HG03469 (cell line): ENCODE data around the gene GFOD1.
A peak's percentile ranks its signal among the peaks of the same experiment; 100 is the strongest.
"Not testable (repeated sequence)": the region's sequence is repeated elsewhere in the genome, so short reads cannot be mapped to it uniquely, and the experiment has no call there.

Experiments
- ATAC-seq: cut with Tn5 transposase; IDR thresholded peaks from one replicate; pipeline ENCODE4 v1.9.1; 2021; ENCODE audit warnings: mild to moderate bottlenecking, moderate library complexity, moderate number of reproducible peaks; ENCODE audit not compliant: unreplicated experiment

The GFOD1 gene

DNA sequence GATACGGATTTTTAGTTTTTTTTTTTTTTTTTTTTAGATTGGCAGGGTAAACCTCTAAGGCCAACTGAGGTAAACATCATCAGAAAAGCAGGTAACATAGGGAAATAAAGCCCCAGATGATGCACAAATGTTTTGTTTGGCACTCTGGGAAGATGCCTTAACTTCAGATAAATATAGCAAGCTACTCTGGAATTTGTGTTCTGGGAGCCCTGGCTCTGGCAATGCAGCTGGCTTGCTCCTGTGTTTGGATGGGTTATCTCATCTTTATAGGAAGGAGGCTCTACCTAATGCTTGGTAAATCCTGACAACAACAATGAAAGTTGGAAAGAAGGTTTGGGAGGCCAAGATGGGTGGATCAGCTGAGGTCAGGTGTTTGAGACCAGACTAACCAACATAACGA lies 77.4 kb downstream of the GFOD1 start:
- no peak for ATAC-seq

- ATAC-seq = no peak
Observed at GRCh38 chr6:13407709-13408695, 79.4 kb downstream of the GFOD1 start.

DNA sequence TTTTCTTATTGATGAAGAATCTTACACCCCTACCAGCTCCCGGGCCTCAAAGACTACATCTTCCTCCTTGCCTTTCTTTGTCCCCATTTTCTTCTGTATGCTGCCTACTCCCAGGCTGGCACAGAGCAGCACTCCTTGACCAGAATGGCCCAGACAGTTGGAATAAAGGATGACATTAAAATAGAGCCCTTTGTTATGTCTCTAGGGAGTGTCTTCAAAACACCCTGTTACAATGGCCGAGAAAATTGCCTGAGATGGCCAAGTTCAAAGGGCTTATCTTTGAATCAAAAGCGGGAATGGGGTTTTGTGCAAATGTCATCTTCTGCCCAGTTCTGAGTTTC lies 80.1 kb downstream of the GFOD1 start:
- no peak for ATAC-seq

- ATAC-seq = no peak
Observed at GRCh38 chr6:13406781-13407180, 80.6 kb downstream of the GFOD1 start.

DNA sequence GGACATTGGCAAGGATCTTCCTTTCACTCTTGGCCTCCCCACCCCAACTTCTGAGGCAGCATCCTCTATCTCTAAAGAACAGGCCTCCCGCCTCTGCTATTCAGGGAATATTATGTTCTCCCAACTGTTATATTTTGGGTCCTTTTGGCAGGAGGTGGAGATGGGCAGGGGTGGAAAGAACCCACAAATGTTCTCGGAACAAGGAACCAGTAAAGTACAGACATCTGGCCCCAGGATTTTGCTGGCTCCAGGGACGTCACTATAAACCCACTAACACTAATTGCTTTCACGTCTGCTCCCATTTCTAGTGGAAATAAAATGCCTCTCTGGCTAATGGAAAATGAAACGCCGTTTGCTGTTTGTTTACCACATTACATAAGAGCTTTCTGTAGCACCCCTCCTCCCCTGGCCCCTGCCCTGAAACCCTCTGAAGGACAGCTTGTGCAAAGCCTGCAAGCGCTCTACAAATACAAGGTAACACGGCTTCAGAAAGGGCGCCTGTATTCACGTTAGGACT lies 81.4 kb downstream of the GFOD1 start:
- no peak for ATAC-seq

- no peak for ATAC-seq
Observed at GRCh38 chr6:13404892-13405254, 82.5 kb downstream of the GFOD1 start.

GRCh38 chr6:13404228-13404891 lies 83.0 kb downstream of the GFOD1 start:
- ATAC-seq = no peak

- no peak for ATAC-seq
Observed at GRCh38 chr6:13402711-13403110, 84.7 kb downstream of the GFOD1 start.

DNA sequence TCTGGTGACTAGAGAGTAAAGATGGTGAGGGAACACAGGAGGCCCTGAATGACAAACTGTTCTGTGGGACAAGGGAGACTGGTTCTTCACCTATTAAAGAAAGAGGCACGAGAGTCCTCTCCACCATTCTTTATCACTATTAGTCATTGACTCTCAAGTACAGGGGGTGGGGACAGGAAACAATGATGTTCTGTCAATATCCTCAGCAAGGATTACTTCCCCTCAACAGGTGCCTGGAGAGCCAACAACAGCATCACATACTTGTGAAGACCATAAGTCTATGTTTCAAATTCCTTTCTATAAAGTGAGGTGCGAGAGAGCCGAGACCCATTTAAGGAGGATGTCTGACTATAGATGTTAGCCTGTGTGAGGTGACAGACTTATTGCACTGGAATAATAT lies 86.6 kb downstream of the GFOD1 start:
- ATAC-seq = no peak

- ATAC-seq = no peak
Observed at GRCh38 chr6:13398421-13398994, 88.9 kb downstream of the GFOD1 start.

DNA sequence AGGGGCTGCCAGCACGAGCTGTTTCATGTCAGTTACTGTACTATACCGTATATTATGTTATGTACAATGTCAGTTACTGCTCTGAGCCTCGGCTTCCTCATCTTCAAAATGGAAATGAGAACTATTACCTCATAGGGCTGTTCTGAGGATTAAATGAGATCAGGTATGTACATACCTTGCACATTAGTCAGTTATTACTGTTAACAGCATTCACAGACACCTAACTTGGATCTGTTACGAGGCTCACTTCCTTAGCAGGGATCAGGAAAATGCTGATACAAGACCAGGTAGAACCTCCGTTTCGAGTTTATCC lies 89.4 kb downstream of the GFOD1 start:
- ATAC-seq = no peak

GRCh38 chr6:13397359-13398068 lies 89.9 kb downstream of the GFOD1 start:
- peak; percentile 45 for ATAC-seq

DNA sequence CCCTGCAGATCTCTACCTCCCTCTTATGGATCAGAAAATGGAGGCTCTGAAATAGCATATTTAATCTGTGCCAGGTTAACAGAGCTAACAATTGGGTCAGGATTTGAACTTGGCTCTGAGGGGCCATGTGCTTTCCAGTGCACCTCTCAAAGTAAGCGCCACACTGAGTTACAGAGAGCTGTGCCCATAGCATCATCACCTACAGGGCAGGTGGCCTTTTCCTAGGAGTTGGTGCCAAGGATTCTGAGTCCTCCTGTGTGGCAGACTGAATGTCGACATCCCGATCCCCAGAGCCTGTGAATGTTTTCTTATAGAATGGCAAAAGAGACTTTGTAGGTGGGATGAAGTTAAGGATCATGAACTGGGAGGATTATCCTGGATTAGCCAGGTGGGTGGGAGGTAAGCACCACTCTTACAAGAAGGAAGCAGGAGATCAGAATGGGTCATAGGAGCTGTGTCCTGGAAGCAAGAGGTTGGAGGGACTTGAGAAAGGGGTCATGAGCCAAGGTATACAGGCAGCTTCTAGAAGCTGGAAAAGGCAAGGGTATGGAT lies 91.1 kb downstream of the GFOD1 start:
- no peak for ATAC-seq

DNA sequence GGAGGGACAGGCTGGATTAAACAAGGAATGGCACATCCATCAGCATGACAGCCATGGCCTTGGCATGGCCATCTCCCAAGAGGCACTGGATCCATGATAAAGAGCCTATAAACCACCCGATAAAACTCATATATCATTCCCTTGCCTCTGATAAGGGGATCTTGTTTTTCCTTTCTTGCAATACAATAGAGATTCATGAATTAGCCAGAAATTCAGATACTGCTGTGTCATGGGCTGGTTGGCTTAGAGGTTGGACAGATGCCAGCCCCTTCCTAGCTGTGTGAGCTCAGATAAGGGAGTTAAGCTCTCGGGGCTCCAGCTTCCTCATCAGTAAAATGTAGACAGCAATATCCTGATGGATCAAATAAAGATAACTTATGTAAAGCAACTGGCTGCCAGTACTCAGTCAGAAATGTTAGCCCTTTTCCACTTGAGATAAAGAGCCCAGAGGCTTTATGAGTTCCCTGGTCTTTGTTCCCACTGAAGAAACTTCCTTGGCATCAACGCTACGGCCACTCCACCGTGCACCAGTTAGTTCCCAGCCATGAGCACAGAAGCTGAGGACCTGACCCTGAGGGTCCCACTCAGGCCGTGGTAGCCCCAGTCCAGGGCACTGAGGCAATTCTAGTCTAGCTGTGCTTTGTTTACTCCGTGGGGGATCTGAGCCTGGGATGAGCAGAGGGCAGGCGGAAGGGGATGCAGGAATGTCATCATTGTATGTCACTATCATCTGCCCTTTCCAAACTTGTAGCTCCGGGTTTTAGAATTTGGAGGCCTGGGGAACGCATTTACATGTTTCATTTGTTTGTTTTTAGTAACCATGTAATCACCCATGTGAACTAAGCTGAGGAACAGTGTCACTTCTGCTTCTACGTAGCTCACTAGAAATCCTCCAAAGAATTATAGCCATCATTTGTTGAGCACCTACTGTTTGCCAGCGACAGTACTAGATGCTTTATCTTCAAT lies 91.8 kb downstream of the GFOD1 start:
- ATAC-seq = no peak

- ATAC-seq = no peak
Observed at GRCh38 chr6:13392462-13392861, 94.9 kb downstream of the GFOD1 start.

DNA sequence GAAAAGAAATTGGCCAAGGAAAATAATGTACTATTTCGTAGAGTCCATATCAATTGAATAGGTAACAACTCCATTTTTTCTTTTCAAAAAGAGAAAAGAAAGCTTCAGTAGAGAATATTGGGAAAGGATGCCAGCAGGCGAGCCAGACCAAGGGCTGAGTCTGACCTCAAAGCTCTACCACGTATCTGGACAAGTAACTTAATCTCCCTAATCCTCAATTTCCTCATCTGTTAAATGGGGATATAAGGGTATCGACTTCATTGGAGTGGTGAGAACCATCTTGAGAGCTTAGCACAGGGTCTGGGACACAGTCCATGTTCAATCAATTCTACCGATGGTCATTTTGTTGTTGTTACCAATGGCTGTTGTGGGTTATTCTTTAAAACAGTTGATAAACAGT lies 95.9 kb downstream of the GFOD1 start:
- no peak for ATAC-seq

GRCh38 chr6:13390658-13391057 lies 96.7 kb downstream of the GFOD1 start:
- no peak for ATAC-seq

GRCh38 chr6:13389237-13389636 lies 98.2 kb downstream of the GFOD1 start:
- not testable (repeated sequence) for ATAC-seq

DNA sequence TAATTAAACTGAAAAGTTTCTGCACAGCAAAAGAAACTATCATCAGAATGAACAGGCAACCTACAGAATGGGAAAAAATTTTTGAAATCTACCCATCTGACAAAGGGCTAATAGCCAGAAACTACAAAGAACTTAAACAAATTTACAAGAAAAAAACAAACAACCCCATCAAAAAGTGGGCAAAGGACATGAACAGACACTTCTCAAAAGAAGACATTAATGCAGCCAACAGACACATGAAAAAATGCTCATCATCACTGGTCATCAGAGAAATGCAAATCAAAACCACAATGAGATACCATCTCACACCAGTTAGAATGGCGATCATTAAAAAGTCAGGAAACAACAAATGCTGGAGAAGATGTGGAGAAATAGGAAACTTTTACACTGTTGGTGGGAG lies 98.6 kb downstream of the GFOD1 start:
- ATAC-seq = not testable (repeated sequence)

GRCh38 chr6:13384966-13385365 lies 102.4 kb downstream of the GFOD1 start:
- no peak for ATAC-seq
